Naive thymus-derived CD8-positive, alpha-beta T cell (primary cell): Measurements from ENCODE around the gene CTTN. TPM values are rescaled to one million over a fixed set of nuclear protein-coding genes. Genes with fewer than 3 reads are reported as not detected.
"Not testable (repeated sequence)": the region's sequence is repeated elsewhere in the genome, so short reads cannot be mapped to it uniquely, and the experiment has no call there.

Experiments used
- ATAC-seq, 2 donors: fragments of 150-1000 bp; cut with Tn5 transposase in 1 of 2; sonication (Bioruptor Pico), chemical (Tn5 transposase) in 1 of 2; 1 replicate in 1 of 2; 2 replicates in 1 of 2; pipeline ENCODE4 v1.10.0; 2021; ENCODE audit warnings: mild to moderate bottlenecking in 2 of 2, moderate library complexity in 2 of 2
- POLR2A ChIA-PET: fragments of 350-600 bp; sonication (Branson Sonifier 250); formaldehyde crosslinking; loops from one replicate; lab custom pipeline; 2021; ENCODE audit warnings: antibody characterized with exemption; lab: Charles Lee
- DNase-seq, 10 donors: peaks; one replicate each; pipeline versions ENCODE4 v3.0.0 to v3.0.0-alpha.2; 2020 to 2022
- H3K27ac Mint-ChIP-seq, 10 donors: one replicate each; pipeline ENCODE4 v1.8.0; 2020 to 2022; ENCODE audit warnings: mild to moderate bottlenecking in 10 of 10, mixed read lengths in 10 of 10, moderate library complexity in 4 of 10, inconsistent platforms in 1 of 10
- H3K27me3 Mint-ChIP-seq, 5 donors: one replicate each; pipeline ENCODE4 v1.8.0; 2021 to 2022; ENCODE audit warnings: mixed read lengths in 5 of 5
- H3K36me3 Mint-ChIP-seq, 3 donors: one replicate each; pipeline ENCODE4 v1.8.0; 2020 to 2022; ENCODE audit warnings: mixed read lengths in 3 of 3, mild to moderate bottlenecking in 2 of 3, inconsistent platforms in 1 of 3
- H3K4me1 Mint-ChIP-seq, 4 donors: one replicate each; pipeline ENCODE4 v1.8.0; 2021 to 2022; ENCODE audit warnings: mixed read lengths in 4 of 4
- H3K4me3 Mint-ChIP-seq, 10 donors: one replicate each; pipeline ENCODE4 v1.8.0; 2020 to 2022; ENCODE audit warnings: mild to moderate bottlenecking in 10 of 10, mixed read lengths in 10 of 10, moderate library complexity in 6 of 10, inconsistent platforms in 1 of 10
- H3K9me3 Mint-ChIP-seq, 9 donors: one replicate each; pipeline ENCODE4 v1.8.0; 2020 to 2022; ENCODE audit warnings: mixed read lengths in 9 of 9, mild to moderate bottlenecking in 3 of 9, inconsistent platforms in 1 of 9, moderate library complexity in 1 of 9
- polyA plus RNA-seq, 3 donors: library from polyadenylated mRNA; unstranded; fragments of 300-500 nt; fragmentation: Illumina TruSeq; gene quantifications; one replicate each; pipeline ENCODE4 v1.2.3, GENCODE V29; 2021
- total RNA-seq, 8 experiments: library from RNA in 2 of 8; stranded (reverse) in 2 of 8; gene quantifications; one replicate each; pipeline ENCODE4 v1.2.3 and lab custom pipeline; 2021 to 2026

The CTTN gene
- total and polyA plus RNA-seq, 5 experiments from 2014 or later: 0.16 TPM; not detected in 4

DNA sequence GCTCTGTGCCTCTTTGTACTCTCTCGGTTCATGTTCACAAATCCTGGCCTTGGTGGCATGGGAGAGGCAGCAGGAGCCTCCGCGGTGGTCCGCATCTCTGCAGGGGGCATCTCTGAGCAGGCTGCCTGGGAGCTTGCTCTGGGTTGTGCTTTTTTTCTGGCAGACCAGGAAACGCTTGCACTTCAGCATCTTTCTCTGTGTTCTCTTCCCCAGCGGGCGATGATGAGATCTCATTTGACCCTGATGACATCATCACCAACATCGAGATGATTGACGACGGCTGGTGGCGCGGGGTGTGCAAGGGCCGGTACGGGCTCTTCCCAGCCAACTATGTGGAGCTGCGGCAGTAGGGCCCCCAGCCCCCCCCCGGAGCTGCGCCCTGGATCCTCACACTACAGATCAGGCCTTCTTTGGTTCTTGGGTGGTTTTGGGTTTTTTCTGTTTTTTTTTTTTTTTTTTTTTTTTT is 36.5 kb downstream of the CTTN start:
- DNase-seq (no peak), ATAC-seq (no peak)
- Mint-ChIP-seq H3K4me3 (no peak overlapping the region), H3K9me3 (no peaks in the 10 kb centered on the region), H3K27ac (no peak overlapping the region), H3K36me3 (no peaks in the 10 kb centered on the region), H3K27me3 (peaks cover 4 to 28% (median 19%) of the 10 kb centered on the region in 5 donors), H3K4me1 (peaks cover 0 to 7% (median 0%) of the 10 kb centered on the region in 4 donors)
- POLR2A ChIA-PET: no interaction called here

DNA sequence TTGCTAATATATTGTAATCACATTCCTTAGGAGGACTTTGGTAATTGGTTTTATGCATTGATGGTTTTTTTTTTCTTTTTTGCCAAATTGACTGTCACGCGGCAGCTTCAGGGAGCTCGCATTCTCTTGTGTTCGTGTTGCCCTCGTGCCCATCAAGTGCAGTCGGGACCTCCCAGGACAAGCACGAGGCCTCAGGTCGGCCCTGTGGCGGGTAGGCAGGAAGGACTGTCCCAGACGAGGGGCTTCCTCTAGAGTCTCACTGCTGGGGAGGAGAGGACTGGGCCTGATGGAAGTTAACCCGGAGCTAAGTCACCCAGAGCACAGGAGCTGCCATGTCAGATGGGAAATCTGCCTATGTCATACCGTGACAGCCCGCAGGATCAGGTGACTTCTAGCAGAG is 37.0 kb downstream of the CTTN start:
- Mint-ChIP-seq H3K4me1 (peaks cover 0 to 7% (median 0%) of the 10 kb centered on the region in 4 donors), H3K36me3 (no peaks in the 10 kb centered on the region), H3K4me3 (no peak overlapping the region), H3K27ac (no peak overlapping the region), H3K27me3 (peaks cover 4 to 28% (median 22%) of the 10 kb centered on the region in 5 donors), H3K9me3 (no peaks in the 10 kb centered on the region)
- POLR2A ChIA-PET: no interaction called here
- no peak for ATAC-seq
- DNase-seq: peak in 1 of 10 donors; percentile 56

DNA sequence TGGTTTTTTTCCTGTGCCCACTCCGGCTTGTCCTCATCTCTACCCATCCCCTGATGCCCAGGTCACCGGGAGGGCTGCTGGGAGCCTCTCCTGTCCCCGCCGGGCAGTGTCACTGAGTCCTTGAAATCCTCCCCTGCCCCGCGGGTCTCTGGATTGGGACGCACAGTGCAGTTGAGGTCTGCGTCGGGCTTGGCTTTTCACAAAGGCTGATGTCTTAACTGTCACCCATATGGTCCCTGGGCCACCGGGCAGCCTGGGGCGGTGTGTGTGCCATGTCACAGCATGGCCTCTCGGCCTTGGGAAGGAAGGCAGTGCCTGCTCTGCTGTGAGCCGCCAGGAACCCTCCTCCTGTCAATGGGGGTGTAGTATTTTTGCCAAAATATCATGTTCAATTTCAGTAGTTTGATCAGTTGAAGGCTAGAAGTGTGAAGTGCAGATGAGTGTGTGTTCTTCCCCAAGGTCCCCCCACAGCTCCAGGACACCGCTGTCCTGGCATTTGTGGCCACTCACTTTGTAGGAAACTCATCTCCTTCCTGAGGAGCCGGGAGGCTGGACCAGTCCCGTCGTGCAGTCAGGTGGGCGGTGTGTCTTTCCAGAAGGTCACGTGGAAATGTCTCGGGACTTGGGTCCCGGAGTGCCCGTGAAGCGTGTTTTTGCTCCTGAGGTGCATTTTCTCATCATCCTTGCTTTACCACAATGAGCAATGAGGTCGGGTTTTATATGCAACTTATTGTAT is 37.6 kb downstream of the CTTN start:
- peak in 1 of 10 donors; percentile 50 for DNase-seq
- H3K4me1 Mint-ChIP-seq: peaks cover 0 to 7% (median 0%) of the 10 kb centered on the region in 4 donors
- ATAC-seq: no peak
- no peak overlapping the region for H3K27ac Mint-ChIP-seq
- POLR2A ChIA-PET: no interaction called here
- H3K4me3 Mint-ChIP-seq: no peak overlapping the region
- H3K27me3 Mint-ChIP-seq: peaks cover 3 to 28% (median 22%) of the 10 kb centered on the region in 5 donors
- H3K9me3 Mint-ChIP-seq: no peaks in the 10 kb centered on the region
- H3K36me3 Mint-ChIP-seq: no peaks in the 10 kb centered on the region

DNA sequence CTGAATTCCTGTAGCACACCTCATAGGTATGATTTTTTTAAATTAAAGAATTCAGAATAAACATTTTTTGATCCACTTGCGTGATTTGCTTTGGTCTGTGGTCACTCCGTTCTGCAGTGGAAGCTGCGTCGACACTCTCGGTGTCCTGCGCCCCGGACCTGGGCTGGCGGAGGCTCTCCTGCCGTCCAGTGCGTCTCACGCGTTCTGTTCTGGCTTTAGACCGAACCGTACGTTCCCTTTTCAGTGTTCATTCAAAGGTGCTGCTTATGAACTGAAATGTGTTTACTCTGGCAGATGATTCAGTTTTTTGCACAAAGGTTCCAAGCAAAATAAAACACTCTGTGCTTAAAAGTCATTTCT is 38.2 kb downstream of the CTTN start:
- peak in 1 of 10 donors; percentile 11 for DNase-seq

DNA sequence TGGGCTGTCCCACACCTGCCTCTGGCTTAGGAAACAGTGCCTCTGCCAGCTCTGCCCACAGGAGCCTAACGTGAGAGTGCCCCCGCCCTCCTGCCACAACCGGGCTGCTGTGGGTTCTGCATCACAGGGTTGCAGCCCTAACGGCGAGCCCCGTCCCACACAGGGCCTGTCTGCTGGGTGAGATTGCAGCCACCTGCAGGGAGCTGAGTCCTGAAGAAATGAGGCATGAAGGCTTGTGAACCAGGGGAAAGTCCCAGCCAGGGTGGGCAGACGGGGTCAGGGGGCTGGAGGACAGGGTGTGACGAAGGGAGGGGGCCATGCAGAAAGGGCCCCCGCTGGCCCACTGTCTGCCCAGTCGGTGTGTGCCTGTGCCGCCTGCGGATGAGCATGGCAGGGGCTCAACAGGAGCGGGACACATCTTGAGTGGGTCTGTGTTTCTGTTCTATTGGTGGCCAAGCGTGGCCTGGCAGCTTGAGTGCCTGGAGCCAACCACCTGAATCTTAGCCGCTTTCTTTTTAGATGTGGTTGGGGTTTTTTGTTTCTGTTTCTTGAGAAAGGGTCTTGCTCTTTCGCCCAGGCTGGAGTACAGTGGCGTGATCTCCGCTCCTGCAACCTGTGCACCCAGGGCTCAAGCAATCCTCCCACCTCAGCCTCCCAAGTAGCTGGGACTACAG is 38.9 kb downstream of the CTTN start:
- peaks cover 3 to 23% (median 20%) of the 10 kb centered on the region in 5 donors for H3K27me3 Mint-ChIP-seq
- no peaks in the 10 kb centered on the region for H3K36me3 Mint-ChIP-seq
- POLR2A ChIA-PET: no interaction called here
- peaks cover 0 to 7% (median 0%) of the 10 kb centered on the region in 4 donors for H3K4me1 Mint-ChIP-seq
- H3K27ac Mint-ChIP-seq: no peak overlapping the region
- DNase-seq: peak in 1 of 10 donors; percentile 27
- ATAC-seq: no peak
- no peak overlapping the region for H3K4me3 Mint-ChIP-seq
- H3K9me3 Mint-ChIP-seq: no peaks in the 10 kb centered on the region

More for the DNA sequence above, 38.2 kb downstream of the CTTN start:
- H3K9me3 Mint-ChIP-seq: no peaks in the 10 kb centered on the region
- H3K27ac Mint-ChIP-seq: no peak overlapping the region
- no peak overlapping the region for H3K4me3 Mint-ChIP-seq
- H3K27me3 Mint-ChIP-seq: peaks cover 3 to 28% (median 23%) of the 10 kb centered on the region in 5 donors
- ATAC-seq: no peak
- H3K4me1 Mint-ChIP-seq: peaks cover 0 to 7% (median 0%) of the 10 kb centered on the region in 4 donors
- POLR2A ChIA-PET: no interaction called here
- no peaks in the 10 kb centered on the region for H3K36me3 Mint-ChIP-seq

DNA sequence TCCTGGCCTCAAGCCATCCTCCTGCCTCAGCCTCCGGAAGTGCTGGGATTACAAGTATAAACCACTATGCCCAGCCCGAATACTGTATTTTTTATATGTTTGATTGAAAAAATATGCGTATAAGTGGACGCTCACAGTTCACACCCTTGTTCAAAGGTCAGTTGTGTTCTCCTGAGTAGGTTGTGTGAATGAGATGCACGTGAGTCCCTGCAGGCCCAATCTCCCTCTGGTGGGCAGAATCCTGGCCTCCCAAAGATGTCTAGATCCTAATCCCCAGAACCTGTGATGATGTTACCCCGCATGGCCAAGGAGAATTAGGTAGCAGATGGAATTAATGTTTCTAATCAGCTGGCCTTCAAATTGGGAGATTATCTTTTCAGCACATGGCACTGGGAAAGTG is 41.9 kb downstream of the CTTN start:
- Mint-ChIP-seq H3K27ac (no peak overlapping the region), H3K27me3 (peaks cover 6 to 29% (median 23%) of the 10 kb centered on the region in 5 donors), H3K36me3 (no peaks in the 10 kb centered on the region), H3K9me3 (no peaks in the 10 kb centered on the region), H3K4me1 (peaks cover 0 to 7% (median 0%) of the 10 kb centered on the region in 4 donors), H3K4me3 (no peak overlapping the region)
- DNase-seq: peak in 1 of 10 donors; percentile 26
- POLR2A ChIA-PET: no interaction called here
- ATAC-seq: no peak

DNA sequence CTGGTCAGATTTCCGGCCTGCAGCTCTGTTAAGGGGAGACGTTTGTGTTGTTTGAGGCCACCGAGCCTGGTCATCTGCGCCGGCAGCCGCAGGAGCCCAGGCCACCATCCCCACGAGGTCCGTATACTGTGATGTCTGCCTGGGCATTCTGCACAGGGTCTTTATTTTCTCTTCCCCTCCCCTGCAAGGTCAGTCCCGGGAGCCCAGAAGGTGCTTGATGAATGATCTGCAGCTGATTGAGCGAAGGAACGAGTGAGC is 45.4 kb downstream of the CTTN start:
- ATAC-seq: no peak

DNA sequence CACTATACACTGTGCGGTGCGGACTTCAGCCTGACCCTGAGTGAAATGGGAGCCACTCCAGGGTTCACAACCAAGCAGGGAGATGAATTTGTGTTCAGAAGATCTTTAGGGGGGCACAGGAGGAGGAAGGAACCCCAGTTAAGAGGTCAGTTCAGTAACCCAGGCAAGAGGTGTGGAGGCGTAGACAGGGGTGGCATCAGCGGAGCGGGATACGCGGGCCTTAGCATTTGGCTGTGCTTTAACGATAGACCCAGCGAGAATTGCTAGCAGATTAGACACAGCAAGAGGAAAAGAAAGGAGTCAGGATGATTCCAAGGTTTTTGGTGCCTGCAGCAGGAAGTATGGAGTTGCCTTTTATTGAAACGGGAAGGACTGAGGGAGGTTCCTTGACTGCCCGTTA is 46.8 kb downstream of the CTTN start:
- POLR2A ChIA-PET: no interaction called here
- Mint-ChIP-seq H3K27me3 (peaks cover 6 to 30% (median 15%) of the 10 kb centered on the region in 5 donors), H3K27ac (no peak overlapping the region), H3K9me3 (peaks cover 9 to 35% (median 21%) of the 10 kb centered on the region in 9 donors), H3K36me3 (peaks cover 0 to 20% (median 13%) of the 10 kb centered on the region in 3 donors), H3K4me3 (no peak overlapping the region), H3K4me1 (no peaks in the 10 kb centered on the region)
- peak in 1 of 10 donors; percentile 3 for DNase-seq
- ATAC-seq: no peak

More for the DNA sequence above, 45.4 kb downstream of the CTTN start:
- H3K27ac Mint-ChIP-seq: no peak overlapping the region
- H3K9me3 Mint-ChIP-seq: peaks cover 4 to 21% (median 8%) of the 10 kb centered on the region in 9 donors
- POLR2A ChIA-PET: no interaction called here
- no peak overlapping the region for H3K4me3 Mint-ChIP-seq
- DNase-seq: peak in 1 of 10 donors; percentile 13
- peaks cover 0 to 6% (median 5%) of the 10 kb centered on the region in 3 donors for H3K36me3 Mint-ChIP-seq
- H3K4me1 Mint-ChIP-seq: peaks cover 0 to 1% (median 0%) of the 10 kb centered on the region in 4 donors
- peaks cover 9 to 34% (median 25%) of the 10 kb centered on the region in 5 donors for H3K27me3 Mint-ChIP-seq

DNA sequence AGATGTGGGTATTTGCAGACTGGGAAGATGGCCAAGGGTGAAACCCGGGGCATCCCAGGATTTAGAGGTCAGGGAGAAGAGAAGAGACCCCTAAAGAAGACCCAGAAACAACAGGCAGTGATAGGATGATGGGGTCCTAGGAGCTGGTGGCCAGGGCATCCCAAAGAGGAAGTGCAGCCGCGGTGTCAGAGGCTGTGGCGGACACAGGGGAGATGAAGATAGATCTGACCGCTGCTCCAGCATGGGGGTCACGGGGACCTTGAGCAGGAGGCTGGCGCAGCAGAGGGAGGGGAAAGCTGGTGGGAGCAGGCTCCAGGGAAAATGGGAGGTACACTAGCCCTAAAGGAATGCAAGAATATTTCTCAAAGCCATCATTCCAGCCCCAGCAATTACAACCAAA is 47.3 kb downstream of the CTTN start:
- Mint-ChIP-seq H3K4me1 (no peaks in the 10 kb centered on the region), H3K27ac (no peak overlapping the region), H3K9me3 (peaks cover 11 to 41% (median 27%) of the 10 kb centered on the region in 9 donors), H3K27me3 (peaks cover 6 to 29% (median 15%) of the 10 kb centered on the region in 5 donors), H3K36me3 (peaks cover 0 to 24% (median 13%) of the 10 kb centered on the region in 3 donors), H3K4me3 (no peak overlapping the region)
- ATAC-seq (no peak), DNase-seq (peak in 1 of 10 donors; percentile 4)
- POLR2A ChIA-PET: no interaction called here

DNA sequence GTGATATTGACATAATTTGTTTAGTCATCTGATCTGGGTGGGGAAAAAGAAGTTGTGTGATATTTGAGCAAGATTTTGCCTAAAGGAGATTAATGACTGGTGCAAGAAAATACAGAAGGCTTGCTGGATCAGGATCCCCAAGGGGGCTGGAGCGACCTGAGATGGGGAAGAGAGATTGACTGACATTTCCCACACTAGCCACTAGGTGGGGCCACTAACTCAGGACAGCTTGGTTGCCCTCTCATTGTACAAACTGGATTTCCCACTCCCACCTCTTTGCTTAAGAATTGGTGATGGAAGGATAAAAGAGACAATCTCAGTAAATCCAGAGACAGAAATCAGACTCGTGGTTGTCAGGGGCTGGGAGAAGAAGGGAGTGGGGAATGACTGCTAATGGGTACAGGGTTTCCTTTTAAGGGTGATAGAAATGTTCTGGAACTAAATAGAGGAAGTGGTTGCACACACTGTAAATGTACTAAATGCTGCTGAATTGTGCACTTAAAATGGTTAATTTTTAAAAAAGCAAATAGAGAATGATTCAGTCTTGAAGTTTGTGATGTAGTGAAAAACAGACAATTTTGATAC is 50.7 kb downstream of the CTTN start:
- ATAC-seq: no peak
- peak in 1 of 10 donors; percentile 2 for DNase-seq
- peaks cover 3 to 22% (median 15%) of the 10 kb centered on the region in 5 donors for H3K27me3 Mint-ChIP-seq
- H3K9me3 Mint-ChIP-seq: peaks cover 11 to 55% (median 31%) of the 10 kb centered on the region in 9 donors
- no peaks in the 10 kb centered on the region for H3K4me1 Mint-ChIP-seq
- POLR2A ChIA-PET: no interaction called here
- H3K27ac Mint-ChIP-seq: no peak overlapping the region
- H3K36me3 Mint-ChIP-seq: peaks cover 0 to 24% (median 13%) of the 10 kb centered on the region in 3 donors
- H3K4me3 Mint-ChIP-seq: no peak overlapping the region

DNA sequence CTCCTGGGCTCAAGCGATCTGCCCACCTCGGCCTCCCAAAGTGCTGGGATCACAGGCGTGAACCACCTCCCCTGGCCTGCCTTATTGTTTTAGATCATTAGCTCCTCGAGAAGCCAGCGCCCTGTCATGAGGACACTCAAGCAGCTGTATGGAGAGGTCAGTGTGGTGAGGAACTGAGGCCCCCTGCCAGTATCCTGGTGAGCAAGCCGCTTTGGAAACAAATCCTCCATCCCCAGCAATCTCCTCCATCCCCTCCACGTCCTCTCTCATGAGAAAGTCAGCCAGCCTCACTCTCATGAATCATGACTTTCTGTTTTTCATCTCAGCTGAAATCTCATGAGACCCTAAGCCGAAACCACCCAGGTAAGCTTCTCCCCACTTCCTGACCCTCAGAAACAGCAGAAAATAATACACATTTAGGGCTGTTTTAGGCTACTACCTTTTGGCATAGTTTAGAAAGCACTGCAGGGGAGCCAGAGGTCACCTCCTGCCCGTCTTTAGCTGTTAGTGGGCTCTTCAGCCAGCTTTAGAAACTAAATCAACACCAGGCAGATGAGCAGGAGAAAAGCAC is 56.0 kb downstream of the CTTN start:
- no peaks in the 10 kb centered on the region for H3K4me1 Mint-ChIP-seq
- H3K4me3 Mint-ChIP-seq: no peak overlapping the region
- H3K27ac Mint-ChIP-seq: no peak overlapping the region
- DNase-seq (no peak), ATAC-seq (no peak)
- POLR2A ChIA-PET: no interaction called here
- H3K9me3 Mint-ChIP-seq: peaks cover 4 to 33% (median 17%) of the 10 kb centered on the region in 9 donors
- peaks cover 0 to 15% (median 5%) of the 10 kb centered on the region in 5 donors for H3K27me3 Mint-ChIP-seq
- H3K36me3 Mint-ChIP-seq: peaks cover 0 to 13% (median 4%) of the 10 kb centered on the region in 3 donors

DNA sequence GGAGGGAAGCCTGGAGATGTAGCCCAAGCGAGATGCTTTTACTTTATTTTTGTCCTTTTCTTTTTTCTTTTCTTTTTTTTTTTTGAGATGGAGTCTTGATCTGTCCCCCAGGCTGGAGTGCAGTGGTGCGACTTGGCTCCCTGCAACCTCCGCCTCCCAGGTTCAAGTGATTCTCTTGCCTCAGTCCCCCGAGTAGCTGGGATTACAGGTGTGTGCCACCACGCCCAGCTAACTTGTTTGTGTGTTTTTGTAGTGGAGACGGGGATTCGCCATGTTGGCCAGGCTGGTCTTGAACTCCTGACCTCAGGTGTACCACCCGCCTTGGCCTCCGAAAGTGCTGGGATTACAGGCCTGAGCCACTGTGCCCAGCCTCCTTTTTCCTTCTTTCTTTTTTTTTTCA is 56.5 kb downstream of the CTTN start:
- ATAC-seq, H3K27ac Mint-ChIP-seq, H3K4me3 Mint-ChIP-seq, DNase-seq, POLR2A ChIA-PET, H3K4me1 Mint-ChIP-seq, H3K36me3 Mint-ChIP-seq: not testable (repeated sequence)
- Mint-ChIP-seq H3K9me3 (peaks cover 2 to 28% (median 12%) of the 10 kb centered on the region in 9 donors), H3K27me3 (peaks cover 0 to 15% (median 8%) of the 10 kb centered on the region in 5 donors)
